ENCODE data around the gene ACVR1. TPM values are rescaled to one million over a fixed set of nuclear protein-coding genes. Genes with fewer than 3 reads are reported as not detected.
A peak's percentile ranks its signal among the peaks of the same experiment; 100 is the strongest.

Gene ACVR1
- total RNA-seq, 1 donor from 2014 or later: 5.5 TPM

DNA sequence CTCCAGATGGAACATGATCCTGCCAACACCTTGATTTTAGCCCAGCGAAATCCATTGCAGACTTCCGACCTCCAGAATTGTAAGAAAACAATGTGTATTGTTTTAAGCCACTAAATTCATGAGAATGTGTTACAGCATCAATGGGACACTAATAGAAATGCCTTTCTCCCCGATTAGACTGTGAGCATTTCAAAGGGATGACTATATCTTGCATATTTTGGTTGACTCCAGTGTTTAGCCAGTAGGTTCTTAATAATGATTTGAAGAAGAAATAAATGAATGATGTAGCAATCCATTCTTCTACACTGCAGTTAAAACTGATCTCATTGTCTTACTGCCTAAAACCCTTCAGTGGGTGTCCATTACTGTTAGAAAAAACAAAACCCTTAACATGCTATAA is 180.1 kb downstream of the ACVR1 start:
- TF ChIP-seq, protein P1, sequence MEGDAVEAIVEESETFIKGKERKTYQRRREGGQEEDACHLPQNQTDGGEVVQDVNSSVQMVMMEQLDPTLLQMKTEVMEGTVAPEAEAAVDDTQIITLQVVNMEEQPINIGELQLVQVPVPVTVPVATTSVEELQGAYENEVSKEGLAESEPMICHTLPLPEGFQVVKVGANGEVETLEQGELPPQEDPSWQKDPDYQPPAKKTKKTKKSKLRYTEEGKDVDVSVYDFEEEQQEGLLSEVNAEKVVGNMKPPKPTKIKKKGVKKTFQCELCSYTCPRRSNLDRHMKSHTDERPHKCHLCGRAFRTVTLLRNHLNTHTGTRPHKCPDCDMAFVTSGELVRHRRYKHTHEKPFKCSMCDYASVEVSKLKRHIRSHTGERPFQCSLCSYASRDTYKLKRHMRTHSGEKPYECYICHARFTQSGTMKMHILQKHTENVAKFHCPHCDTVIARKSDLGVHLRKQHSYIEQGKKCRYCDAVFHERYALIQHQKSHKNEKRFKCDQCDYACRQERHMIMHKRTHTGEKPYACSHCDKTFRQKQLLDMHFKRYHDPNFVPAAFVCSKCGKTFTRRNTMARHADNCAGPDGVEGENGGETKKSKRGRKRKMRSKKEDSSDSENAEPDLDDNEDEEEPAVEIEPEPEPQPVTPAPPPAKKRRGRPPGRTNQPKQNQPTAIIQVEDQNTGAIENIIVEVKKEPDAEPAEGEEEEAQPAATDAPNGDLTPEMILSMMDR (conservative IDR thresholded peaks at IDR 0.05; ENCODE audit: low read depth, low read length): no peak
- H3K4me3 ChIP-seq (ENCODE audit: low read depth, low read length): no peak overlapping the region
- no peak for DNase-seq (ENCODE audit: low read depth)

DNA sequence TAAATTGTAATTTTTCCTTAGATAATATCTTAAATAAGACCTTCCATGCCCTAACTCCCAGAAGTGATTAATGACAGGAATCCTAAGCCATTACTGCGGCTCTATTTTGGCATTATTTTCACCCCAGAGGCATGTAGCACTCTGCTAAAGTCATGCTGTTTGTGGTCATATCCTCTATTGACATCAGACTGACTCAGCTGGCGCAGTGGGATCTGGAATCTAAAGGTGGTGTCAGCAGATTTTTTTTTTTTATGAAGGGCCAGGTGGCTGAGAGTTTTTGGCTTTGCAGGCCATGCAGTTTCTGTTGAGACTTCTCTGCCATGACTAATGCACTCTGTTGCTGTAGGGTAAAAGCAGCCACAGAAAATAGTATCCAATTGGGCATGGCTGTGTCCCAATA is 183.4 kb downstream of the ACVR1 start:
- H3K4me3 ChIP-seq (ENCODE audit: low read depth, low read length): no peak overlapping the region
- DNase-seq (ENCODE audit: low read depth): peak; percentile 31
- TF ChIP-seq, protein P1 (conservative IDR thresholded peaks at IDR 0.05; ENCODE audit: low read depth, low read length): no peak

DNA sequence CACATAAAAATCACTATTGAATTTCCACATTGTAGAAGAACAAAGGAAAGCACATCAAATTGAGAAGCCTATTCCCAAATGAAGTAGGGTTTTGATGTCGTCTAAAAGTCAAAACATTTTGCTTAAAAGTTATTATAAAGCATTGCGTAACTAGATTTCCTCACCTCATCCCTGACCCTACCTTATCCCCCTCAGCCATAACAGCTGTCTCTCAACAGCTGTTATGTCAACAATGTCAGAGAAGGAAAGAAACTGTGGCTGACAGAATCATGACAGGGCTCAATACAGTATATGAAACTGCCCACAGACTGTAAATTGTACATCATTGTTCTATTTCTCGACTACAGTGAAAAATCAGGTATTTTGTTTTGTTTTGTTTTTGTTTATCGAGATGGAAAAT is 184.4 kb downstream of the ACVR1 start:
- DNase-seq (ENCODE audit: low read depth): no peak
- TF ChIP-seq, protein P1 (conservative IDR thresholded peaks at IDR 0.05; ENCODE audit: low read depth, low read length): no peak
- H3K4me3 ChIP-seq (ENCODE audit: low read depth, low read length): no peak overlapping the region

DNA sequence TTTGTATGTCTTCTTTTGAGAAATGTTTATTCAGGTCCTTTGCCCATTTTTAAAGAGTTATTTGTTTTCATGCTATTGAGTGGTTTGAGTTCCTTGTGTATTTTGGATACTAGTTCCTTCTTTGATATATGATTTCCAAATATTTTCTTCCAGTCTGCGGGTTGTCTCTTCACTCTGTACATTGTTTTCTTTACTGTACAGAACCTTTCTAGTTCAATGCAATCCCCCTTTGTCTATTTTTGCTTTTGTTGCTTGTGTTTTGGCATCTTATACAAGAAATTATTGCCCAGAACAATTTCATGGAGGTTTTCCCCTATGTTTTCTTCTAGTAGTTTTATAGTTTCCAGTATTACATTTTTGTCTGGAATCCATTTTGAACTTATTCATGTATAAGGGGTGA is 185.0 kb downstream of the ACVR1 start:
- no peak for DNase-seq (ENCODE audit: low read depth)
- no peak overlapping the region for H3K4me3 ChIP-seq (ENCODE audit: low read depth, low read length)
- TF ChIP-seq, protein P1 (conservative IDR thresholded peaks at IDR 0.05; ENCODE audit: low read depth, low read length): no peak

Other genes with a start within 250 kb of the ACVR1 start
- gene ACVR1C, start 247.5 kb downstream of the ACVR1 start, total RNA-seq: 0.07 and 0.23 TPM in 2 replicates
- gene UPP2, start 225.5 kb upstream of the ACVR1 start, total RNA-seq: not detected in 2 replicates

Measured in epithelial cell of proximal tubule (primary cell).